ENCODE results near the gene SPP1. TPM values are rescaled to one million over a fixed set of nuclear protein-coding genes. Genes with fewer than 3 reads are reported as not detected.
A peak's percentile ranks its signal among the peaks of the same experiment; 100 is the strongest.
"Not testable (repeated sequence)": the region's sequence is repeated elsewhere in the genome, so short reads cannot be mapped to it uniquely, and the experiment has no call there.

Gene SPP1
- total RNA-seq, 1 donor from 2014 or later, result 13.5 TPM

DNA sequence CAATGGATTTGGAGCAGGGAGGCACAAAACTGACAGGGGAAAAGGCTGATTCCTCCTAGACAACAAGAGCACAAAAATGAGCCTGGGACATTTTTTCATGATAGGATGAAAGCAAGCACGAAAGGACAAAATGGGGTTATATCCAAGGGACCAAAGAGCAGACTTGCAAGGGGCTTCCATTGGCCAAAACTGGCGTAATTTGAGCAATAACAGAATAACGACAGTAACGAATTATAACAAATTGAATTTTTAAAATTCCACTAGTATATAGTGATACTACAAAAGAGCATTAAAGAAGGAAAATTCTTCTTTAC lies 10.3 kb downstream of the SPP1 start:
- H3K9me3 Mint-ChIP-seq (ENCODE audit: low read depth), result no peaks in the 10 kb centered on the region

GRCh38 chr4:87986508-87986907 lies 11.0 kb downstream of the SPP1 start:
- no peak for TF ChIP-seq CTCF (IDR thresholded peaks at IDR 0.05)
- H3K4me1 Mint-ChIP-seq (ENCODE audit: low read depth), result no peaks in the 10 kb centered on the region
- H3K36me3 Mint-ChIP-seq (ENCODE audit: low read depth), result no peaks in the 10 kb centered on the region
- H3K4me3 Mint-ChIP-seq (ENCODE audit: unreplicated experiment), result no peak overlapping the region
- no peak overlapping the region for H3K27ac Mint-ChIP-seq (ENCODE audit: unreplicated experiment)
- no peaks in the 10 kb centered on the region for H3K9me3 Mint-ChIP-seq (ENCODE audit: low read depth)
- H3K27me3 Mint-ChIP-seq (ENCODE audit: low read depth), result no peaks in the 10 kb centered on the region
- DNase-seq (ENCODE audit: low spot score), result no peak

More for the DNA sequence above, 10.3 kb downstream of the SPP1 start:
- Mint-ChIP-seq H3K27ac (ENCODE audit: unreplicated experiment) (no peak overlapping the region), H3K4me3 (ENCODE audit: unreplicated experiment) (no peak overlapping the region), H3K36me3 (ENCODE audit: low read depth) (no peaks in the 10 kb centered on the region), H3K27me3 (ENCODE audit: low read depth) (no peaks in the 10 kb centered on the region), H3K4me1 (ENCODE audit: low read depth) (no peaks in the 10 kb centered on the region)
- TF ChIP-seq CTCF (IDR thresholded peaks at IDR 0.05), result peak; percentile 57
- DNase-seq (ENCODE audit: low spot score), result no peak

DNA sequence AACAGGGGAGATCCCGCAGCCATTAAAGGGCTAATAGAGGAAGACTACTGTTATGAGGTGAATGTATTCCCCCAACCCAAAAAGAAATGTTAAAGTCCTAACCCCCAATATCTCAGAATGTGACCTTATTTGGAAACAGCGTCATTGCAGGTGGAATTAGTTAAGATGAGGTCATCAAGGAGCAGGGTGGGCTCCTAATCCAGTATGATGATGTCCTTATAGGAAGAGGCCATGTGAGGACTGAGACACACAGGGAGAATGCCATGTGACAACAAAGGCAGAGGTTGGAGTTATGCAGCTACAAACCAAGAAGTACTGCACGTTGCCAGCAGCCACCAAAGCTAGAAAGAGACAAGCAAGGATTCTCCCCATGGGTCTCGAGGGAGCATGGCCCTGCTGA lies 14.3 kb downstream of the SPP1 start:
- no peaks in the 10 kb centered on the region for H3K9me3 Mint-ChIP-seq (ENCODE audit: low read depth)
- H3K27ac Mint-ChIP-seq (ENCODE audit: unreplicated experiment), result no peak overlapping the region
- no peaks in the 10 kb centered on the region for H3K36me3 Mint-ChIP-seq (ENCODE audit: low read depth)
- TF ChIP-seq CTCF (IDR thresholded peaks at IDR 0.05), result no peak
- H3K4me1 Mint-ChIP-seq (ENCODE audit: low read depth), result no peaks in the 10 kb centered on the region
- H3K27me3 Mint-ChIP-seq (ENCODE audit: low read depth), result no peaks in the 10 kb centered on the region
- no peak for DNase-seq (ENCODE audit: low spot score)
- H3K4me3 Mint-ChIP-seq (ENCODE audit: unreplicated experiment), result no peak overlapping the region

DNA sequence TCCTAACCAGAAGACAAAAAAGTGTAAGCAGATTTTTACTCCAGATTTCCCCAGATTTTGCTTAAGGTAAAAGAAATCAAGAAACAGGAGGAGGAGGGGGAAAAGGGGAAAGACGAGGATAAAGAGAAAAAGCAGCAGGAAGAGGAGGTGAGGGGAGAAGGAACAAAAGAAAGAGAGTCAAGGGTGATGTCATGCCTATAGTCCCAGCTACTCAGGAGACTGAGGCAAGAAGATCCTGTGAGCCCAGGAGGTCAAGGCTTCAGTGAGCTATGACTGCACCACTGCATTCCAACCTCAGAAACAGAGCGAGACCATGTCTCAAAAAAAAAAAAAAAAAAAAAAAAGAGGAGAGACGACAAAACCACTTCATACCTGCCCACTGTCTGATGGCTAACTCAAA lies 19.9 kb downstream of the SPP1 start:
- DNase-seq (ENCODE audit: low spot score), result no peak
- no peaks in the 10 kb centered on the region for H3K9me3 Mint-ChIP-seq (ENCODE audit: low read depth)
- no peak overlapping the region for H3K27ac Mint-ChIP-seq (ENCODE audit: unreplicated experiment)
- no peak for TF ChIP-seq CTCF (IDR thresholded peaks at IDR 0.05)
- H3K4me3 Mint-ChIP-seq (ENCODE audit: unreplicated experiment), result no peak overlapping the region
- no peaks in the 10 kb centered on the region for H3K36me3 Mint-ChIP-seq (ENCODE audit: low read depth)
- no peaks in the 10 kb centered on the region for H3K27me3 Mint-ChIP-seq (ENCODE audit: low read depth)
- no peaks in the 10 kb centered on the region for H3K4me1 Mint-ChIP-seq (ENCODE audit: low read depth)

DNA sequence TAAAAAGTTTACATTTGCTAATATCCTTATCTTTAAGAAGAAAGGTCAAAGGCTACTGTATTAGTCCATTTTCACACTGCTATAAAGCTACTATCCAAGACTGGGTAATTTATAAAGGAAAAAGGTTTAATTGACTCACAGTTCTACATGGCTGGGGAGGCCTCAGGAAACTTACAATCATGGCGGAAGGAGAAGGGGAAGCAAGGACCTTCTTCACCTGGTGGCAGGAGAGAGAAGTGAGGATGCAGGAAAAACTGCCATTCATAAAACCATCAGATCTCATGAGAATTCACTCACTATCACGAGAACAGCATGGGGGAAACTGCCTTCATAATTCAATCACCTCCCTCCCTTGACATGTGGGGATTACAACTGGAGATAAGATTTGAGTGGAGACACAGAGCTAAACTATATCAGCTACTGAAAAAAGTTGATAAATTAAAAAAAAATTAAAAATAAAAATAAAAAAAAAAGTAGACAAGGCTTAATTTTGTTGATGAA lies 23.7 kb downstream of the SPP1 start:
- not testable (repeated sequence) for H3K9me3 Mint-ChIP-seq (ENCODE audit: low read depth); H3K4me3 Mint-ChIP-seq (ENCODE audit: unreplicated experiment); H3K27ac Mint-ChIP-seq (ENCODE audit: unreplicated experiment); H3K27me3 Mint-ChIP-seq (ENCODE audit: low read depth); DNase-seq (ENCODE audit: low spot score); H3K36me3 Mint-ChIP-seq (ENCODE audit: low read depth)
- peaks cover 14% of the 10 kb centered on the region for H3K4me1 Mint-ChIP-seq (ENCODE audit: low read depth)

DNA sequence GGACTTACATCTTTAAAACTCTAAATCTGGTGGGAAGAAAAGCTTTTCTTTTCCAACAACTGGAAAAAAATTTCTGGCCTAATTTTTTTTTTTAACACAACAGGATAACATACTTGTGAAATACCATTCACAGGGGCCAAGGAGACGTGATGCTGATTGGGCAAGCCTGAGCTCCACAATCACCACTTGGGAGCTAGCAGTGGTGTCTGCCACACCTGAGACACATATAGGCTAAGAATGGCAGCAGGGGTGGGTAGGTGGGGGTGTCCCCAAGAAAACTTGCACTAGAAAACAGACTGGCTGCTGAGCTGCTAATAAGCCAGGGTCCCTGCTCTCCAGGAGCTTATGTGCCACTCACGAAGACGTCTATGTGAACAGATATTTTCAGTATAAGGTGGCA lies 26.4 kb downstream of the SPP1 start:
- no peak for DNase-seq (ENCODE audit: low spot score)
- H3K4me3 Mint-ChIP-seq (ENCODE audit: unreplicated experiment), result no peak overlapping the region

More for the DNA sequence above, 26.4 kb downstream of the SPP1 start:
- peaks cover 36% of the 10 kb centered on the region for H3K4me1 Mint-ChIP-seq (ENCODE audit: low read depth)
- no peaks in the 10 kb centered on the region for H3K9me3 Mint-ChIP-seq (ENCODE audit: low read depth)
- no peak for TF ChIP-seq CTCF (IDR thresholded peaks at IDR 0.05)
- no peaks in the 10 kb centered on the region for H3K36me3 Mint-ChIP-seq (ENCODE audit: low read depth)
- no peak overlapping the region for H3K27ac Mint-ChIP-seq (ENCODE audit: unreplicated experiment)
- H3K27me3 Mint-ChIP-seq (ENCODE audit: low read depth), result no peaks in the 10 kb centered on the region

Measured in chondrocyte (in vitro differentiated cells).